Activated naive CD8-positive, alpha-beta T cell (primary cell): ENCODE results near the gene SLC25A22.

ENCODE experiments used
- H3K27ac Mint-ChIP-seq: one replicate; pipeline ENCODE4 v1.8.0; 2021; ENCODE audit warnings: mixed read lengths
- H3K27me3 Mint-ChIP-seq: one replicate; pipeline ENCODE4 v1.8.0; 2021; ENCODE audit warnings: mixed read lengths
- H3K36me3 Mint-ChIP-seq: one replicate; pipeline ENCODE4 v1.8.0; 2021; ENCODE audit warnings: mixed read lengths
- H3K4me1 Mint-ChIP-seq: one replicate; pipeline ENCODE4 v1.8.0; 2021; ENCODE audit warnings: low read depth, mixed read lengths
- H3K4me3 Mint-ChIP-seq: one replicate; pipeline ENCODE4 v1.8.0; 2021; ENCODE audit warnings: mild to moderate bottlenecking, mixed read lengths
- H3K9me3 Mint-ChIP-seq: one replicate; pipeline ENCODE4 v1.8.0; 2021; ENCODE audit warnings: low read depth, mixed read lengths

SLC25A22 gene

DNA sequence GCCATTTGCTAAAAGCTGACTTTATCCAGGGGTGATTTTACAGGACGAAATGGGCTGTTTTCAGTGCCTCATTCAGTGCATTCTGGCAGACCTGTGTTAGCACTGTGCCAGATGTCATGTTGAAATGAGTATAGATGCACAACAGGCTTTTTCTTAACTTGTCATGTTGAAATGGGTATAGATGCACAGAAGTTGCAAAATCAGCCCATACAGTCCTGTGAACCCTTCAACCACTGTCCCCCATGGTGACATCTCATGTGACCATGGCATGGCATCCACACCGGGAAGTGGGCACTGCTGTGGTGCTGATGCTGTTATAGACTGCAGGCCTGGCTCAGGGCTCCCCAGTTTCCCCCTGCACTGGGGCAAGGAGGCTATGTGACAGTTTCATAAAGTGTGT, 48.4 kb downstream of the SLC25A22 start:
- Mint-ChIP-seq H3K9me3 (no peaks in the 10 kb centered on the region), H3K27me3 (no peaks in the 10 kb centered on the region), H3K27ac (peak overlapping the region; percentile 28), H3K4me1 (peaks cover 14% of the 10 kb centered on the region), H3K36me3 (no peaks in the 10 kb centered on the region), H3K4me3 (peak overlapping the region; percentile 78)

DNA sequence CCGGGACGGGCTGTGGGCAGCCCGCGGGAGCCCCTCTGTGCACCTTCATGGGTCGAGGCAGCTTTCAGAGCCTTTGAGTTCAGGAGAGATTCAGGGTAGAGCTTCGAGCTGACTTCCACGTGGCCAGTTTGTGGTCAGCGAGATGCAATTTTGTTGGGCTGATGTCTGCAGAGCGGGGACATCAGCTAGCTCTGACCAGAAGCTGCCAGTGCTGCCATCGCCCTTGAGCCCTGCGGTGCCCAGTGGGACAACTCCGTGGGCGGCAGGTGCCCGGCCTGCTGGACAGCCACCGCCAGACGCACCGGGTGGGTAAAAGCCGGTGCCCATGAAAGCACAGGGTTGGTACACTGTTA, 50.1 kb downstream of the SLC25A22 start:
- H3K9me3 Mint-ChIP-seq: no peaks in the 10 kb centered on the region
- H3K27me3 Mint-ChIP-seq: no peaks in the 10 kb centered on the region

DNA sequence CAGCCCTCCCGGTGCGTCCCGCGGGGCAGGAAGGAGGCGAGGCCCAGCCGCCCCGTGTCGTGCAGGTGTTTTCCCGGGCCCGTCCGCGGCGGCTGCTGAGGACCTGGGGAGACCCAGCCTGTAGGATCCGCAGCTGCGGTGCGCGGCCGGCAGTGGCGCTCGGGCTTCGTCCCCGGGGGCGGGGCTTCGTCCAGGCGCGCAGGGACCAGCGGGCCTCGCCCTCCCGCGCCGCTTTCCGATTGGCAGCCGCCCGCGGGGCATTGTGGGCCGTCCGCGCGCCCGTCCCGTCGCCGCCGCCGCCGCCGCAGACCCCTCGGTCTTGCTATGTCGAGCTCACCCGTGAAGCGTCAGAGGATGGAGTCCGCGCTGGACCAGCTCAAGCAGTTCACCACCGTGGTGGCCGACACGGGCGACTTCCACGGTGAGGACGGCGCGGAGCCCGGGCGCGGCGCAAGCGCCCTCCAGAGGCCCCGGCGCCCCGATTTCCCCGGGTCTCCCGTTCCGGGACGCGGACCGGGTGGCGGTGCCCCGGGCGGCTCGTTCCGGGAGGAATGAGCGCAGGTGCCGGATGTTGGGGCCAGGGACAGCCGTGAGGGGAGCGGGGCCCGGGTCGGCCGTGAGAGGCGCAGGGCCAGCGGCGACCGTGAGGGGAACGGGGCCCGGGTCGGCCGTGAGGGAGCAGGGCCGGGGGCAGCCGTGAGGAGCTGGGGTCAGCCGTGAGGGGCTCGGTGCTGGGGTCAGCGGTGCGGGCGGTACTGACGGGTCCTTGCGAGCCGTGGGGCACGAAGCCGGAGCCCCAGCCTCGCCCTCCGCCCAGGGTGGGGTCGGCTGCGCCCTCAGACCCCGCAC, 50.7 kb downstream of the SLC25A22 start, which contains the start of gene TALDO1:
Gene TALDO1 (plus strand): TSS at position 307 of the 849 bp plus-strand sequence. CDS start 18 bp downstream, at position 325.
- no peaks in the 10 kb centered on the region for H3K27me3 Mint-ChIP-seq
- H3K27ac Mint-ChIP-seq: peak within 1 kb of the TSS; percentile 89

More for the DNA sequence above, 50.1 kb downstream of the SLC25A22 start:
- peak overlapping the region; percentile 89 for H3K27ac Mint-ChIP-seq
- peak overlapping the region; percentile 90 for H3K4me3 Mint-ChIP-seq
- no peaks in the 10 kb centered on the region for H3K36me3 Mint-ChIP-seq
- H3K4me1 Mint-ChIP-seq: peaks cover 14% of the 10 kb centered on the region

DNA sequence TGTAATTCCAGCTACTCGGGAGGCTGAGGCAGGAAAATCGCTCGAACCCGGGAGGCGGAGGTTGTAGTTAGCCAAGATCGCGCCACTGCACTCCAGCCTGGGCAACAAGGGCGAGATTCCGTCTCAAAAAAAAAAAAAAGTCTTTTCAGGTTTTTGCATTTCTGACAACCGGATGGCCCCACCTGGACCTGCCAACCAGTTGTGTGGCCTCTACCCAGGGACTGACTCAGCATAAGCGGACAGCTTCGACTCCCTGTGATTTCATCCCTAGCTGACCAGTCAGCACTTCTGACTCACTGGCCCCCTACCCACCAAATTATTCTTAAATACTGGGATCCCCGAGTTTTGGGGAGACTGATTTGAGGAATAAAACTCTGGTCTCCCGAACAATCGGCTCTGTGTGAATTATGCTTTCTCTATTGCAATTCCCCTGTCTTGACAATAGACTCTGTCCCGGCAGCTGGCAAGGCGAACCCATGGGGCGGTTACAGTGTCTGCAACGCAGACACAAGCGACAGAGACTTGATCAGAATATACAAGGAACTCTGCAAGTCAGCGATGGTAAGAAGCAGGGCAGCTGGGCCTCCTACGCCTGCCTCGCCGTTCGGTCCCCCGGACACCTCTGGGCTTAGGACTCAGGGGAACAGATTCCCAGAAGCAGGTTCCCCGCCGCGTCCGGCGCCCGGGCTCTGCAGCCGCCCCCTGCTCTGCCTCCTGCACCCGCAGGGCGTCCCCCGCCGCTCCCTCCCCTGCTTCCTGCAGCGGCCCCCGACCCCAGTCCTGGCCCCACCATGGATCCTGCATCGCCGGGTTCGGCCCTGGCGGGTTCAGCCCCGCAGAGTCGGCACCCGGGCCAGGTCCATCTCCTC, 51.6 kb downstream of the SLC25A22 start:
- Mint-ChIP-seq H3K27ac (peak overlapping the region; percentile 54), H3K4me1 (peaks cover 14% of the 10 kb centered on the region), H3K36me3 (no peaks in the 10 kb centered on the region), H3K9me3 (no peaks in the 10 kb centered on the region), H3K4me3 (peak overlapping the region; percentile 86), H3K27me3 (no peaks in the 10 kb centered on the region)

More for the DNA sequence above, 50.7 kb downstream of the SLC25A22 start, which contains the start of gene TALDO1:
- Mint-ChIP-seq H3K9me3 (no peaks in the 10 kb centered on the region), H3K36me3 (no peaks in the 10 kb centered on the region), H3K4me3 (peak within 1 kb of the TSS; percentile 90), H3K4me1 (peaks cover 14% of the 10 kb centered on the region)

DNA sequence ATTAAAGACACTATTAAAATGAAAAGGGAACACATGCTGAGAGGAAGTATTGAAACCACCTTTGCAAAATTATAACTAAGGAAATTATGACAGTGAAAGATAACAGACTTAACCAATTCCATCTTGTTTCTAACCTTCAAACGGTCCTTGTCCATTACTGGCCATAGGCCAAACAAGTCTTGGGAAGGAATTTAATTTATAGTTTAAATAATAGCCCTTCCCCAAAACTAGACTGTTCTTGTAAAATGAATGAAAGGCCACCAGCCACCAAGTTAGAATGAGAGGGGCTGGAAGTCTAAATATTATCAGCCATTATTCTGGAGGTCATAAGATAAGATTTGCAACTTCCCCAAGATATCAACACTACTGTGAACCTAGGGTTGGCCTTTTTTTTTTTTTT, 52.7 kb downstream of the SLC25A22 start:
- peaks cover 14% of the 10 kb centered on the region for H3K4me1 Mint-ChIP-seq
- H3K36me3 Mint-ChIP-seq: no peaks in the 10 kb centered on the region
- no peak overlapping the region for H3K27ac Mint-ChIP-seq
- no peaks in the 10 kb centered on the region for H3K27me3 Mint-ChIP-seq
- peak overlapping the region; percentile 20 for H3K4me3 Mint-ChIP-seq
- H3K9me3 Mint-ChIP-seq: no peaks in the 10 kb centered on the region

DNA sequence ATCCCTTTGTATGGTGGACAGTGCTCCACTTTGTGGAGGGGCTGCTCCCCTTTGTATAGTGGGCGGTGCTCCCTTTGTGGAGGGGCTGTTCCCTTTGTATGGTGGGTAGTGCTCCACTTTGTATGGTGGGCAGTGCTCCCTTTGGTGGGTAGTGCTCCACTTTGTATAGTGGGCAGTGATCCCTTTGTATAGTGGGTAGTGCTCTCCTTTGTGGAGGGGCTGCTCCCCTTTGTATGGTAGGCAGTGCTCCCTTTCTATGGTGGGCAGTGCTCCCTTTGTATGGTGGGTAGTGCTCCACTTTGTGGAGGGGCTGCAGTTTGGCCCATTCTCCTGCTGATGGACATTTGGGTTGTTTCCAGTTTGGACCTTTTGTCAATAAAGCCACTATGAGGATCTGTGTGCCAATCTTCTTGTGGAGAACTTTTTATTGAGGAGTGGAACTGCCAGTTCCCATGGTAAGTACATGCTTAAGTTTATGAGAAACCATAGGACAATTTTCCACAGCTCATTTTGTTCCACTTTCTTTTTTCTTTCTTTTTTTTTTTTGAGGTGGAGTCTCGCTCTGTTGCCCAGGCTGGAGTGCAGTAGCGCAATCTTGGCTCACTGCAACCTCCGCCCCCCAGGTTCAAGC, 55.4 kb downstream of the SLC25A22 start:
- Mint-ChIP-seq H3K27ac (no peak overlapping the region), H3K36me3 (no peaks in the 10 kb centered on the region), H3K4me1 (peaks cover 8% of the 10 kb centered on the region), H3K4me3 (no peak overlapping the region), H3K27me3 (no peaks in the 10 kb centered on the region), H3K9me3 (no peaks in the 10 kb centered on the region)

DNA sequence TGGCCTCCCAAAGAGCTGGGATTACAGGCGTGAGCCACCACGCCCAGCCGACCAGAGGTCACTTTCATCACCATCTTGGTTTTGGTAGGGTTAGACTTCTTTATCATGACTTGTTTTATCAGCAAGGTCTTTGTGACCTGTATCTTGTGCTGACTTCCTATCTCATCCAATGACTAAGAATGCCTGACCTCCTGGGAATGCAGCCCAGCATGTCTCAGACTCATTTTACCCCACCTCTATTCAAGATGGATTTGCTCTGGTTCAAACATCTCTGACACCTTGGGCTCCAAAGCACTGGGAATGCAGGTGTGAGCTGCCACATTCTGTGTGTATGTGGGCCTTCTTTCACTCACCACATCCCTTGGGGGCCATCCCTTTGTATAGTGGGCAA, 55.9 kb downstream of the SLC25A22 start:
- Mint-ChIP-seq H3K27me3 (no peaks in the 10 kb centered on the region), H3K9me3 (no peaks in the 10 kb centered on the region), H3K4me3 (no peak overlapping the region), H3K4me1 (peaks cover 14% of the 10 kb centered on the region), H3K36me3 (no peaks in the 10 kb centered on the region), H3K27ac (no peak overlapping the region)
